Pancreas (tissue), 10 donors: ENCODE measurements around the gene COL11A1. TPM values are rescaled to one million over a fixed set of nuclear protein-coding genes. Genes with fewer than 3 reads are reported as not detected.

ENCODE experiments used
- ATAC-seq, 4 donors: fragments of 200-7000 bp; cut with Tn5 transposase; one replicate each; pipeline versions ENCODE4 v1.8.0 to v1.9.1; 2020; ENCODE audit warnings: mild to moderate bottlenecking in 4 of 4, moderate library complexity in 4 of 4
- DNase-seq, 6 donors: peaks; one replicate each; pipeline ENCODE4 v3.0.0-alpha.2; 2020
- FAIRE-seq: peaks from 2 replicates; lab custom pipeline; 2012; peaks lifted over from hg19 to GRCh38; lab: Jason Lieb, UNC
- H3K27ac ChIP-seq, 4 donors: fragments of 200-600 bp; sonication (generic); 1 replicate in 3 of 4; 2 replicates in 1 of 4; pipeline versions ENCODE4 v1.5.0 to v1.8.0; 2020
- H3K27me3 ChIP-seq, 4 donors: fragments of 200-600 bp; one replicate each; pipeline ENCODE4 v1.8.0; 2021
- H3K36me3 ChIP-seq, 3 donors: fragments of 200-600 bp; sonication (generic) in 1 of 3; one replicate each; pipeline versions ENCODE4 v1.5.0 to v1.8.0; 2020 to 2021
- H3K4me1 ChIP-seq, 3 donors: fragments of 200-600 bp; one replicate each; pipeline ENCODE4 v1.8.0; 2021
- H3K4me3 ChIP-seq, 4 donors: fragments of 200-600 bp; sonication (generic) in 2 of 4; one replicate each; pipeline versions ENCODE4 v1.5.0 to v1.8.0; 2020 to 2021
- H3K9me3 ChIP-seq, 4 donors: fragments of 200-600 bp; one replicate each; pipeline ENCODE4 v1.8.0; 2021
- CTCF ChIP-seq, 4 donors: fragments of 200-600 bp; sonication (generic) in 3 of 4; IDR thresholded peaks; one replicate each; pipeline versions ENCODE4 v1.5.0 to v1.8.0; 2021; ENCODE audit warnings: antibody characterized with exemption in 4 of 4
- WGBS, 2 donors: extraction: QIAGEN DNeasy Blood & Tissue Kit; methylation state at CpG; one replicate each; pipeline ENCODE4 v1.1.7; 2013; 5-methylcytosine and 5-hydroxymethylcytosine counted together
- intact Hi-C, 3 donors: fragments of 100-400 bp; cut with DNase I; formaldehyde crosslinking; loops; one replicate each; pipeline versions ENCODE4 v1.11.1 to v1.14.2; 2022
- polyA plus RNA-seq, 2 donors: library from polyadenylated mRNA; stranded (reverse); fragments of 200-250 nt; gene quantifications; one replicate each; pipeline ENCODE4 v1.2.3, GENCODE V29; 2013
- total RNA-seq, 6 donors: library from RNA; stranded (reverse); fragmentation: NEBNext Ultra II Directional in 4 of 6; extraction: Animal tissue kit (Norgen Biotek cat#: 25700) in 4 of 6; gene quantifications; one replicate each; pipeline versions ENCODE4 v1.2.1 to v1.2.4, GENCODE V29; 2021 to 2023
- donor health status: healthy with polysubstance abuse.
- donor health status: DM: no; HTN: no; CAD: no; lungs with moderate emphysema.
- donor health status: DM: no; HTN: no; CAD: no.
- donor health status: control.
- donor health status: control.
- donor health status: Bipolar disorder and iron deficiency.
- donor health status: DM: yes; HTN: yes; CAD: no.
- donor health status: DM: no; HTN: no; CAD: no.
- donor health status: DM: no; HTN: no; CAD: no.
- donor health status: DM: yes; HTN: yes; CAD: no.

Gene COL11A1
- total and polyA plus RNA-seq, 8 donors, result 0.08 to 5.7 (median 0.38) TPM; not detected in 1

DNA sequence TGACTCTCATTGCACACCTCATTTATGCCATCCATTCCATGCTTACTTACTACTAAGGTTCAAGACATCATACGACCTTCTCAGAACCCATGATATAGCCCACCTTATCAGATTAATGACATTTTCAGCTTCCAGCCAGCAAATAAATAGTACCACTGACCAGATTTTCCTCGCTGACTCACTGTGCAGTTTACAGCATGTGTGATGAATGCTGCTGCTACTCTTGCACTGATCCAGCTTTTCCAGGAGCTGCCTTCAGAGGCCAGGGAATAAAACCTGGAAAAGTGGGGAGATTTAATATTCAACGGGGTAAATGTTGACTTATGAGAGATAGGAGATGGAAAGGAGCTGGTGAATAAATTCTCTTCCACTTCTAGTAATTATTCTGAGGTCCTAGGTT is 247.1 kb downstream of the COL11A1 start:
- no peak for ATAC-seq
- Histone ChIP-seq H3K27me3 (no peaks in the 10 kb centered on the region), H3K36me3 (no peaks in the 10 kb centered on the region), H3K27ac (no peak overlapping the region), H3K9me3 (peaks cover 0 to 4% (median 0%) of the 10 kb centered on the region in 4 donors), H3K4me1 (no peaks in the 10 kb centered on the region), H3K4me3 (no peak overlapping the region)
- no peak for FAIRE-seq
- WGBS, 2 donors, result 35 to 46% methylated on average over 3 of the region's 3 CpGs
- intact Hi-C loops, result no loop called here
- DNase-seq, result no peak
- no peak for TF ChIP-seq CTCF (IDR thresholded peaks at IDR 0.05)

DNA sequence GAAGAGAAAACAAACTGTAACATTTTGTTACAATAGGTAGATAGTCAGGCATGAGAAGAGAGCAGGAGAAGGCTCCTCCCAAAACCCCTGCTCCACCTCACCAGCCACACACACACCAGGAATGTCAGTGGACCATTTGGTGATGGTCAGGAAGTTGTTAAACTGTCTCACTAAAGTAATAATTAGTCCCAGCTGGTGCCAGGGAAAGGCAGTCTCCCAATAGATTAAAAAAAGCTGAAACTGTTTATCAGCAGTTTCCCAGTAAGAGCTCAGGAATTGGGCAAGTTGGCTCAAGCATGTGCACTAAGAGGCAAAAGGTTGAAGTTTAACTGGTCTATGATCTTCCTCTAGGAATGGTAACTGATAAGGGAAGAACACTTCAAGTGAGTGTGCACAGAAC is 249.6 kb downstream of the COL11A1 start:
- DNase-seq, result no peak
- Histone ChIP-seq H3K9me3 (peaks cover 0 to 4% (median 0%) of the 10 kb centered on the region in 4 donors), H3K36me3 (no peaks in the 10 kb centered on the region), H3K27ac (no peak overlapping the region), H3K27me3 (no peaks in the 10 kb centered on the region), H3K4me3 (no peak overlapping the region), H3K4me1 (no peaks in the 10 kb centered on the region)
- ATAC-seq, result no peak
- no peak for TF ChIP-seq CTCF (IDR thresholded peaks at IDR 0.05)
- intact Hi-C loops, result no loop called here
- no peak for FAIRE-seq

DNA sequence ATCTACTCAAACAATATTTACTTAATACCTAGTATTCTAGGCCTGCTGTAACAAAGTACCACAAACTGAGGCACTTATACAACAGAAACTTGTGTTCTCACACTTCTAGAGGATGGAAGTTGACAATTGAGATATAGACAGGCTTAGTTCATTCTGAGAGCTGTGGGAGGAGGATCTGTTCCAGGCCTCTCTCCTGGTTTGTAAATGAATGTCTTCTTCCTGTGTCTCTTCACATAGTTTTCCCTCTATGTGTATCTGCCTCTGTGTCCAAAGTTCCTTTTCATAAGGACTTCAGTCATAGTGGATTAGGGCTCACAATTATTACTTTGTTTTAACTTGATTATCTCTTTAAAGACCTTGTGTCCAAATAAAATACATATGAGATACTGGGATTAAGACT is 251.1 kb downstream of the COL11A1 start:
- FAIRE-seq, result no peak
- no peak for TF ChIP-seq CTCF (IDR thresholded peaks at IDR 0.05)
- DNase-seq, result no peak
- intact Hi-C loops, result no loop called here
- no peak for ATAC-seq
- Histone ChIP-seq H3K9me3 (peaks cover 0 to 4% (median 0%) of the 10 kb centered on the region in 4 donors), H3K27me3 (no peaks in the 10 kb centered on the region), H3K4me3 (no peak overlapping the region), H3K36me3 (no peaks in the 10 kb centered on the region), H3K27ac (no peak overlapping the region), H3K4me1 (no peaks in the 10 kb centered on the region)

DNA sequence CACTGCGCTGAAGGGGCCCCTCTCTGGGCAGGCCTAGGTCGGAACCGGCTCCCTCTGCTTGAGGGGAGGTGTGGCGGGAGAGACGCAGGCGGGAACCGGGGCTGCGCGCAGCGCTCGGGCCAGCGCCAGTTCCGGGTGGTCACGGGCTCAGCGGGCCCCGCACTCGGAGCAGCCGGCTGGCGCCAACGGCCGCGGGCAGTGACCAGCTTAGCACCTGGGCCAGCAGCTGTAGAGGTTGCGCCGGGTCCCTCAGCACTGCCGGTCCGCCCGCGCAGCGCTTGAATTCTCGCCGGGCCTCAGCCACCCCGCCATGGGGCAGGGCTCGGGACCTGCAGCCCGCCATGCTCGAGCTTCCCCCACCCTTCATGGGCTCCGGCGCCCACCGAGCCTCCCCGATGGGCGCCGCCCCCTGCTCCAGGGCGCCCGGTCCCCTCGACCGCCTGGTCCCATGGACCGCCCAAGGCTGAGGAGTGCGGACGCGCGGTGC is 254.6 kb downstream of the COL11A1 start:
- Histone ChIP-seq H3K36me3 (no peaks in the 10 kb centered on the region), H3K4me1 (no peaks in the 10 kb centered on the region), H3K4me3 (no peak overlapping the region), H3K27ac (no peak overlapping the region), H3K27me3 (no peaks in the 10 kb centered on the region), H3K9me3 (peaks cover 0 to 4% (median 0%) of the 10 kb centered on the region in 4 donors)
- intact Hi-C loops, result no loop called here
- TF ChIP-seq CTCF (IDR thresholded peaks at IDR 0.05), result no peak
- WGBS, 2 donors, result 82% methylated on average over 49 to 50 of the region's 50 CpGs
- ATAC-seq, result no peak
- no peak for FAIRE-seq
- DNase-seq, result peak in 3 of 6 donors; percentile 20 to 64 (median 54)

DNA sequence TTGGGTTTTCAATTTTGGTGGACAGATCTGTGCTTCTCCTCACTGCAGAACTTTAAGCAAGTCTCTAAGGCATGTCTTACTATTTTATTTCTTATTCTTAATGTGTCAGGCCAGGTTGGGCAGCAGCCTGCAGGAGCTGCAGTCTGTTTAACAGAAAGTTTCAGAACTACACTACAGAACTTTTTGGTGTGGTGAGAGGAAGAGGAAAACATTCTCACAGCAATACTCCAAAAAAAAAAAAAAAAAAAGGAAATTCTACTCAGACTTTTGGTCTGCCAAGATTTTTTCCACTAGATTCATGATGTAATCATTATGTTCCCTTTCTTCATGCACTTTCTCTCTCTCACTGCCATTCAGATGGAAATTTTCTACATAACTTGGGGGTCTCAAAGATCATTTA is 255.2 kb downstream of the COL11A1 start:
- no peaks in the 10 kb centered on the region for H3K36me3 ChIP-seq
- no peak overlapping the region for H3K27ac ChIP-seq
- H3K9me3 ChIP-seq, result peaks cover 0 to 4% (median 0%) of the 10 kb centered on the region in 4 donors
- no peaks in the 10 kb centered on the region for H3K27me3 ChIP-seq
- FAIRE-seq, result no peak
- no peak for TF ChIP-seq CTCF (IDR thresholded peaks at IDR 0.05)
- H3K4me3 ChIP-seq, result no peak overlapping the region
- no peak for ATAC-seq
- no peaks in the 10 kb centered on the region for H3K4me1 ChIP-seq
- no peak for DNase-seq
- intact Hi-C loops, result no loop called here
